K562 (cell line): ENCODE data around the gene TAF15. TPM values are rescaled to one million over a fixed set of nuclear protein-coding genes. Genes with fewer than 3 reads are reported as not detected.
A peak's percentile ranks its signal among the peaks of the same experiment; 100 is the strongest.

Experiments
- ATAC-seq: fragments of 200-7000 bp; cut with Tn5 transposase; 3 replicates; pipeline ENCODE4 v1.9.1; 2020; ENCODE audit warnings: moderate library complexity
- BruUV-seq: library from RNA; stranded (reverse); fragments of 400-500 nt; replicated peaks from 2 replicates; lab custom pipeline; 2021; lab: Mats Ljungman, UMichigan
- CTCF ChIA-PET: fragments of 300-600 bp; formaldehyde crosslinking; extraction: SDS; loops from one replicate; lab custom pipeline; 2021; ENCODE audit warnings: low intra/inter-chr PET ratio; lab: Yijun Ruan, JAX
- POLR2A ChIA-PET: fragments of 300-600, 350-650 bp; sonication (Branson Sonifier 250); formaldehyde crosslinking; extraction: SDS; loops from one replicate; lab custom pipeline; 2021; ENCODE audit warnings: antibody characterized with exemption, inconsistent platforms; lab: Yijun Ruan, JAX
- DNase-seq, 4 experiments: peaks; one replicate each; pipeline versions ENCODE4 v3.0.0 to v3.0.0-alpha.2; 2011 to 2018; ENCODE audit warnings: low spot score in 3 of 4, mixed read lengths in 3 of 4; ENCODE audit errors: extremely low read depth in 1 of 4
- FAIRE-seq: peaks from 2 replicates; lab custom pipeline; 2011; peaks lifted over from hg19 to GRCh38; lab: Jason Lieb, UNC
- H2AFZ ChIP-seq: 2 replicates; pipeline ENCODE4 v1.6.0; 2011; ENCODE audit warnings: low read depth, low read length, control low read depth, inconsistent platforms
- H3K27ac ChIP-seq: fragments of 200-600 bp; 3 replicates; pipeline ENCODE4 v1.8.0; 2011; ENCODE audit warnings: low read depth, mild to moderate bottlenecking, control low read depth, inconsistent platforms, low read length, moderate library complexity, mixed read lengths; ENCODE audit errors: extremely low read depth
- H3K27me3 ChIP-seq, 2 experiments: fragments of 300-600 bp in 1 of 2; 2 replicates in 1 of 2; 3 replicates in 1 of 2; pipeline versions ENCODE4 v1.6.0 to v1.8.0; 2011; ENCODE audit warnings: inconsistent platforms in 2 of 2, low read length in 2 of 2, mild to moderate bottlenecking in 1 of 2, mixed read lengths in 1 of 2, moderate library complexity in 1 of 2; ENCODE audit not compliant: control insufficient read depth in 2 of 2, insufficient read depth in 2 of 2
- H3K36me3 ChIP-seq: fragments of 300-600 bp; 3 replicates; pipeline ENCODE4 v1.8.0; 2011; ENCODE audit warnings: mild to moderate bottlenecking, low read length, inconsistent platforms; ENCODE audit not compliant: control insufficient read depth, insufficient read depth
- H3K4me1 ChIP-seq, 2 experiments: fragments of 200-600 bp in 1 of 2; replicated peaks in 1 of 2; 2 replicates in 1 of 2; 3 replicates in 1 of 2; pipeline versions ENCODE4 v1.5.1 to v1.8.0; 2011; ENCODE audit warnings: inconsistent platforms in 2 of 2, low read length in 2 of 2, mild to moderate bottlenecking in 1 of 2, mixed read lengths in 1 of 2, moderate library complexity in 1 of 2; ENCODE audit not compliant: control insufficient read depth in 2 of 2, insufficient read depth in 2 of 2
- H3K4me2 ChIP-seq: 2 replicates; pipeline ENCODE4 v1.6.1; 2011; ENCODE audit warnings: low read length, control low read depth, inconsistent platforms, mixed read lengths; ENCODE audit not compliant: insufficient read depth
- H3K4me3 ChIP-seq: fragments of 200-600 bp; sonication (generic), shearing (Covaris generic); 2 replicates; pipeline ENCODE4 v1.5.1; 2016; ENCODE audit warnings: control low read depth, inconsistent platforms
- H3K79me2 ChIP-seq: fragments of 200-600 bp; 3 replicates; pipeline ENCODE4 v1.8.0; 2011; ENCODE audit warnings: low read length, inconsistent platforms; ENCODE audit not compliant: control insufficient read depth, insufficient read depth
- H3K9ac ChIP-seq, 2 experiments: 2 replicates each; pipeline versions ENCODE4 v1.6.0 to v1.6.1; 2011; ENCODE audit warnings: low read depth in 2 of 2, low read length in 2 of 2, control low read depth in 1 of 2, inconsistent platforms in 1 of 2, mild to moderate bottlenecking in 1 of 2, mixed read lengths in 1 of 2; ENCODE audit not compliant: insufficient read depth in 1 of 2
- H3K9me1 ChIP-seq: one replicate; pipeline ENCODE4 v1.6.0; 2011; ENCODE audit warnings: inconsistent platforms, mild to moderate bottlenecking, low read length, moderate library complexity; ENCODE audit not compliant: control insufficient read depth, insufficient read depth
- H3K9me3 ChIP-seq: replicated peaks from 2 replicates; pipeline ENCODE4 v1.5.1; 2011; ENCODE audit warnings: low read depth, low read length, inconsistent platforms; ENCODE audit not compliant: control insufficient read depth, insufficient read depth
- H4K20me1 ChIP-seq: replicated peaks from 2 replicates; pipeline ENCODE4 v1.6.1; 2011; ENCODE audit warnings: low read length, inconsistent platforms, mixed read lengths; ENCODE audit not compliant: control insufficient read depth, insufficient read depth
- ARNT ChIP-seq, 2 experiments: fragments of 450-650 bp; IDR thresholded peaks; 2 replicates each; pipeline ENCODE4 v1.6.1; 2016; ENCODE audit warnings: mild to moderate bottlenecking in 1 of 2
- HMG20A ChIP-seq: fragments of 450-650 bp; formaldehyde crosslinking; conservative IDR thresholded peaks from 2 replicates; pipeline ENCODE4 v1.4.0; 2020; ENCODE audit warnings: mild to moderate bottlenecking, mixed read lengths
- PURB ChIP-seq: sonication (generic); formaldehyde crosslinking; IDR thresholded peaks from 2 replicates; pipeline ENCODE4 v1.9.0; 2021; ENCODE audit warnings: low read depth, mild to moderate bottlenecking, missing genetic modification reagents
- SAFB2 ChIP-seq: fragments of 200-400 bp; formaldehyde crosslinking; IDR thresholded peaks from 2 replicates; pipeline ENCODE4 v1.6.1; 2018; ENCODE audit warnings: borderline replicate concordance, low read length, low read depth, moderate library complexity; ENCODE audit not compliant: severe bottlenecking
- SMARCA4 ChIP-seq: fragments of 450-650 bp; IDR thresholded peaks from 2 replicates; pipeline ENCODE4 v1.6.1; 2016
- TRIM25 ChIP-seq: fragments of 450-650 bp; IDR thresholded peaks from 2 replicates; pipeline ENCODE4 v1.7.0; 2016; ENCODE audit warnings: borderline replicate concordance
- ZBTB26 ChIP-seq: fragments of 450-650 bp; formaldehyde crosslinking; IDR thresholded peaks from 2 replicates; pipeline ENCODE4 v1.4.0; 2022; ENCODE audit warnings: missing genetic modification characterization
- ZNF395 ChIP-seq: fragments of 200-800 bp; sonication (Bioruptor generic); IDR thresholded peaks from 2 replicates; pipeline ENCODE4 v1.6.1; 2017; ENCODE audit warnings: missing genetic modification characterization, missing compliant biosample characterization
- WGBS: fragments of 100-300 bp; shearing (Covaris generic); methylation state at CpG from one replicate; pipeline ENCODE4 v1.1.6; 2016; ENCODE audit warnings: low coverage, mixed read lengths; ENCODE audit not compliant: insufficient coverage; ENCODE audit errors: missing lambda C conversion rate; 5-methylcytosine and 5-hydroxymethylcytosine counted together
- in situ Hi-C: fragments of 300-500 bp; cut with MboI; formaldehyde crosslinking; loops from 4 replicates; pipeline ENCODE4 v1.15.0; 2018; ENCODE audit warnings: inconsistent platforms, mixed read lengths
- intact Hi-C: fragments of 100-400 bp; cut with micrococcal nuclease; formaldehyde crosslinking; loops from 2 replicates; pipeline ENCODE4 v1.14.2; 2022
- polyA plus RNA-seq, 8 experiments: library from polyadenylated mRNA; depleted of rRNA in 4 of 8; stranded (reverse) in 5 of 8; unstranded in 3 of 8; fragments of >200 nt; fragmentation: Nextera tagmentation in 2 of 8; fragmentation: Illumina TruSeq in 1 of 8; extraction: Ambion mirVana in 2 of 8; extraction: Trizol in 1 of 8; gene quantifications; 2 replicates each; pipeline versions ENCODE4 v1.2.1 to v1.2.3, GENCODE V29; 2011 to 2014; ENCODE audit warnings: inconsistent platforms in 1 of 8, missing spikeins in 1 of 8
- total RNA-seq, 7 experiments: library from RNA; depleted of rRNA in 6 of 7; stranded (reverse); fragments of >200 nt in 6 of 7; fragmentation: Illumina TruSeq in 2 of 7; extraction: Trizol in 2 of 7; gene quantifications; 2 replicates each; pipeline versions ENCODE4 v1.2.1 to v1.2.3, GENCODE V29; 2011 to 2021; ENCODE audit warnings: low replicate concordance in 1 of 7

The TAF15 gene
- total and polyA plus RNA-seq, 9 of the 15 experiments (the other 6 are each of a cell fraction or from before 2014, with no cell fraction given) = 4.1 to 272 (median 56.8) TPM

- no peak for FAIRE-seq
Measured at GRCh38 chr17:35773679-35774425, 35.4 kb upstream of the TAF15 start.

More at GRCh38 chr17:35773679-35774425, 35.4 kb upstream of the TAF15 start:
- no peak overlapping the region; a peak in 1 of 4 replicates for H3K9ac ChIP-seq
- in situ Hi-C loops = no loop called here
- intact Hi-C loops = no loop called here
- no peak overlapping the region for H3K4me3 ChIP-seq
- DNase-seq (no peak), ATAC-seq (peak; percentile 42; the same call in 1 of the 3 replicates)
- no peaks in the 10 kb centered on the region for H3K9me1 ChIP-seq
- ChIA-PET CTCF (no interaction called here), POLR2A (interaction anchor here (0.7 to 1.2 kb wide), 2 partner anchors 15 to 36 kb away, joined by 3 read pairs; no protein-coding TSS in a partner anchor)
- no peaks in the 10 kb centered on the region for H3K9me3 ChIP-seq
- H3K79me2 ChIP-seq = no peaks in the 10 kb centered on the region
- no peak overlapping the region for H3K4me2 ChIP-seq
- H3K27me3 ChIP-seq = peaks cover 56 to 70% of the 10 kb centered on the region in 2 experiments
- 3% methylated on average over 10 of the region's 10 CpGs for WGBS
- no peak overlapping the region for H2AFZ ChIP-seq
- TF ChIP-seq PURB (CRISPR knock-in tag) = no peak
- no peak for TF ChIP-seq SMARCA4
- no peak for TF ChIP-seq ZNF395
- no peak for TF ChIP-seq HMG20A (CRISPR knock-in tag)
- no peak for TF ChIP-seq TRIM25
- TF ChIP-seq SAFB2 = no peak
- no peak for TF ChIP-seq ARNT (IDR thresholded peaks at IDR 0.05)
- no peak for TF ChIP-seq ZBTB26 (CRISPR knock-in tag)
- H4K20me1 ChIP-seq = no peaks in the 10 kb centered on the region; the same call in 1 of the 2 replicates
- peaks cover 0 to 10% of the 10 kb centered on the region in 2 experiments; a peak in 2 of 5 replicates for H3K4me1 ChIP-seq
- H3K27ac ChIP-seq = no peak overlapping the region
- H3K36me3 ChIP-seq = no peaks in the 10 kb centered on the region
- no TSS peak for BruUV-seq
